Thoracic aorta (tissue), 2 donors: ENCODE data around the gene WNK2. TPM values are rescaled to one million over a fixed set of nuclear protein-coding genes. Genes with fewer than 3 reads are reported as not detected.

ENCODE experiments used
- ATAC-seq: fragments of 150-250 bp; one replicate; pipeline ENCODE4 v1.8.0; 2017; ENCODE audit warnings: low read depth; ENCODE audit not compliant: insufficient number of reproducible peaks, low FRiP score
- DNase-seq: peaks from one replicate; pipeline ENCODE4 v3.0.0-alpha.2; 2020; ENCODE audit warnings: low spot score
- H3K27ac ChIP-seq, 2 donors: fragments of 200-600 bp; sonication (generic); 1 replicate in 1 of 2; 2 replicates in 1 of 2; pipeline ENCODE4 v1.5.1; 2016; ENCODE audit warnings: mild to moderate bottlenecking in 2 of 2, moderate library complexity in 2 of 2
- H3K27me3 ChIP-seq: fragments of 200-600 bp; sonication (generic); replicated peaks from 2 replicates; pipeline ENCODE4 v1.6.0; 2016; ENCODE audit warnings: mild to moderate bottlenecking; ENCODE audit not compliant: insufficient read depth
- H3K36me3 ChIP-seq: fragments of 200-600 bp; sonication (generic); one replicate; pipeline ENCODE4 v1.5.1; 2016
- H3K4me1 ChIP-seq, 2 donors: fragments of 200-600 bp; sonication (generic); 1 replicate in 1 of 2; 2 replicates in 1 of 2; pipeline versions ENCODE4 v1.5.1 to v1.6.0; 2016; ENCODE audit warnings: low read depth in 2 of 2, mild to moderate bottlenecking in 1 of 2; ENCODE audit not compliant: control insufficient read depth in 1 of 2
- H3K4me3 ChIP-seq: fragments of 200-600 bp; sonication (generic); 2 replicates; pipeline ENCODE4 v1.5.1; 2016; ENCODE audit warnings: mild to moderate bottlenecking
- H3K9me3 ChIP-seq: fragments of 200-600 bp; sonication (generic); 2 replicates; pipeline ENCODE4 v1.5.1; 2016
- CTCF ChIP-seq: fragments of 200-600 bp; sonication (generic); IDR thresholded peaks from one replicate; pipeline ENCODE4 v1.5.1; 2019; ENCODE audit warnings: antibody characterized with exemption
- total RNA-seq, 2 donors: library from RNA; depleted of rRNA; stranded (reverse); fragments of >200 nt; gene quantifications; one replicate each; pipeline versions ENCODE4 v1.1.0 to v1.2.3, GENCODE V29; 2016

WNK2 gene
- 1 to 10 TPM in 1 of 2 donors, under 1 TPM in 1; 0.95 to 4.7 TPM for total RNA-seq

DNA sequence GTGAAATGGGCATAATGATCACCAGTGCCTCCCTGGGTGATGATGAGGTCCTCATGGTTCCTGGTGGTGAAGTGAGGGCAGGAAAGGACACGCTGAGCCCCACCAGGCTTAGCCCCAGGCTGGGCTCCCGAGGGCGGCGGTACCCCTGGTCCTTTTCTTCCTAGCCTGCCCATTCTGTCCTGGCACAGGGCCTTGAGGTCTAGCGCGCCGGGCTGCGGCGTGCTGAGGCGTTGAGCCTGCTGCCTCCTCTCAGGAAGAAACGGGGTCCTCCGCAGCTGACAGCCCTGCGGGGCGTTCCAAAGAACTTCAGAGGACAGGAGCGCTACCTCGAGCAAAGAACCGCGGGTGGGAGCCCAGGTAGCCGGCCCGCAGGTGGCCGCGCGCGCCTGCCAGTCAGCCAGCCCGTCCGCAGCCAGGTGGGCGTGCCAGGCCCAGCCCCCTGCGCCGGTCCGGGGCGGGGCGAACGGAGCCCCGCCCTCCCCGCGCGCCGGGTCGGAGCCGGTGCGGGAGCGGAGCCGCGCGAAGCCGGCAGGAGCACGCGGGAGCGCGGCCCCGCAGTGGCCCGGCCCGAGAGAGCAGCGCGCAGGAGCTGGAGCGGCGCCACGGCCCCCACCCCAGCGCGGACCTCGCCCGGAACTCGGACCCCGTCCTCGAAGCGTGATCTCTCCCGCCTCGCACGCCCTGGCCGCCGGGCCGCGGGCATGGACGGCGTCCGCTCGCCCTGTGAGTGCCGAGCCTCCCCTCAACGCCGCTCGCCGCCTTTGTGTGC, at the start of gene WNK2:
Gene WNK2, plus strand, starts transcription at position 477 of the 769 bp plus-strand sequence. CDS start 791 bp downstream, outside the sequence.
- no peaks in the 10 kb centered on the region for H3K9me3 ChIP-seq
- ATAC-seq: no peak
- peaks cover 4 to 16% of the 10 kb centered on the region in 2 donors for H3K4me1 ChIP-seq
- no peaks in the 10 kb centered on the region for H3K36me3 ChIP-seq
- no peaks in the 10 kb centered on the region for H3K27me3 ChIP-seq
- H3K4me3 ChIP-seq: peak within 1 kb of the TSS; percentile 66
- H3K27ac ChIP-seq: no peak within 1 kb of the TSS
- DNase-seq: no peak
- TF ChIP-seq CTCF: no peak

DNA sequence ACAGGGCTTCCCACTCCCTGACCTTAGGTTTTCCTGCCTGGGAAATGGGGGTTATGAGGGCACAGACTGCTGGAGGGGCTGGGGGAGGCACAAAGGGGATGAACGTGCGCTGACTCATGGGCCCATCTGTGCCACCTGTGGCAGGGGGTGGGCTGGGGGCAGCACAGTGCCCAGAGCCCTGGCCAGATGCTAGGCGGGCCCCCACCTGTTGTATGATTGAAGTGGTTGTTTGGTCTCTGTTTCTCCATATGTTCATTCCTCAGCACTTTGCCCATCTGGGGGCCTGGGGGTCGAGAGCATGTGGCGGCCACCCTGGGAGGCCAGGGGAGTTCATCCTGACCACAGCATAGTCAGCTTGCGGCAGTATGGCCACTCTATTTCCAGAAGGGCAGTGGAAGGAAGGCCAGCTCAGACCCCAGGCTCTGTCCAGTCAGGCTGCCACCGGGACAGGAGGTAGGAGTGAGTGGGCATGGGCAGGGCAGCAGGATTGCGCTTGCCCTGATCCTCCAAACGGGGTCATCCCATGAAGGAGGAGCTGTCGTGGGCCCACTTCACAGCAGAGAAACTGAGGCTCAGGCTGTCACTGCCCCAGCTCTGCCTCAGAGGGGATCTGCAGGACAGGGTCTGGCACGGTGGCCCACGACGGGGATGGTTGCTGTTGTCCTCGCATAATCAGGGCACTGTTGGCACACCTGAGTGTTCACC, 49.0 kb upstream of the WNK2 start:
- ATAC-seq: no peak
- H3K4me1 ChIP-seq: peaks cover 26 to 46% of the 10 kb centered on the region in 2 donors

GRCh38 chr9:93136011-93136440, 47.9 kb upstream of the WNK2 start:
- no peak for ATAC-seq
- no peak overlapping the region for H3K4me3 ChIP-seq
- H3K27ac ChIP-seq: no peak overlapping the region
- no peaks in the 10 kb centered on the region for H3K9me3 ChIP-seq
- no peaks in the 10 kb centered on the region for H3K27me3 ChIP-seq
- no peaks in the 10 kb centered on the region for H3K36me3 ChIP-seq
- H3K4me1 ChIP-seq: peaks cover 15 to 34% of the 10 kb centered on the region in 2 donors
- DNase-seq: no peak
- TF ChIP-seq CTCF: no peak

More for the DNA sequence above, 49.0 kb upstream of the WNK2 start:
- Histone ChIP-seq H3K27me3 (no peaks in the 10 kb centered on the region), H3K9me3 (no peaks in the 10 kb centered on the region), H3K36me3 (no peaks in the 10 kb centered on the region), H3K4me3 (peak overlapping the region; percentile 79), H3K27ac (peak overlapping the region; percentile 96 to 97)
- DNase-seq: no peak
- TF ChIP-seq CTCF: no peak

- TF ChIP-seq CTCF: no peak
- no peak overlapping the region for H3K27ac ChIP-seq
- no peak for DNase-seq
Observed at GRCh38 chr9:93137362-93137761, 46.6 kb upstream of the WNK2 start.

GRCh38 chr9:93138171-93138764, 45.7 kb upstream of the WNK2 start:
- H3K9me3 ChIP-seq: no peaks in the 10 kb centered on the region
- H3K4me3 ChIP-seq: no peak overlapping the region
- H3K27me3 ChIP-seq: no peaks in the 10 kb centered on the region
- TF ChIP-seq CTCF: no peak
- no peaks in the 10 kb centered on the region for H3K36me3 ChIP-seq
- DNase-seq (no peak), ATAC-seq (no peak)
- no peak overlapping the region for H3K27ac ChIP-seq
- H3K4me1 ChIP-seq: peaks cover 0 to 23% of the 10 kb centered on the region in 2 donors

More at GRCh38 chr9:93137362-93137761, 46.6 kb upstream of the WNK2 start:
- no peaks in the 10 kb centered on the region for H3K36me3 ChIP-seq
- H3K9me3 ChIP-seq: no peaks in the 10 kb centered on the region
- ATAC-seq: no peak
- no peak overlapping the region for H3K4me3 ChIP-seq
- peaks cover 1 to 27% of the 10 kb centered on the region in 2 donors for H3K4me1 ChIP-seq
- H3K27me3 ChIP-seq: no peaks in the 10 kb centered on the region
